Mesenchymal stem cell (in vitro differentiated cells and primary cell): ENCODE data around the gene CHD8.

Source experiments
- DNase-seq: peaks from one replicate; pipeline ENCODE4 v3.0.0-alpha.2; 2013
- H2AFZ ChIP-seq: one replicate; pipeline ENCODE4 v1.6.1; 2013; ENCODE audit warnings: low read depth, mild to moderate bottlenecking, control low read depth, inconsistent platforms, low read length, moderate library complexity
- H2AK5ac ChIP-seq: 2 replicates; pipeline ENCODE4 v1.6.1; 2013; ENCODE audit warnings: low read length, moderate library complexity, mild to moderate bottlenecking, inconsistent platforms; ENCODE audit not compliant: severe bottlenecking
- H2BK120ac ChIP-seq: one replicate; pipeline ENCODE4 v1.6.1; 2013; ENCODE audit warnings: low read depth, mild to moderate bottlenecking, inconsistent platforms, low read length, moderate library complexity
- H2BK12ac ChIP-seq, 2 experiments: one replicate each; pipeline ENCODE4 v1.6.1; 2013; ENCODE audit warnings: inconsistent platforms in 2 of 2, low read length in 2 of 2, mild to moderate bottlenecking in 2 of 2, moderate library complexity in 2 of 2, control low read depth in 1 of 2
- H2BK15ac ChIP-seq: one replicate; pipeline ENCODE4 v1.6.1; 2013; ENCODE audit warnings: mild to moderate bottlenecking, low read depth, inconsistent platforms; ENCODE audit not compliant: poor library complexity, severe bottlenecking
- H2BK5ac ChIP-seq: 2 replicates; pipeline ENCODE4 v1.6.1; 2013; ENCODE audit warnings: low read depth, mild to moderate bottlenecking, low read length, control low read depth, inconsistent platforms; ENCODE audit not compliant: poor library complexity, severe bottlenecking
- H3K14ac ChIP-seq, 2 experiments: one replicate each; pipeline ENCODE4 v1.6.1; 2013; ENCODE audit warnings: inconsistent platforms in 2 of 2, low read length in 2 of 2, control low read depth in 1 of 2, mild to moderate bottlenecking in 1 of 2, moderate library complexity in 1 of 2
- H3K18ac ChIP-seq, 2 experiments: one replicate each; pipeline ENCODE4 v1.6.1; 2013; ENCODE audit warnings: inconsistent platforms in 2 of 2, low read length in 2 of 2, control low read depth in 1 of 2, low read depth in 1 of 2, mild to moderate bottlenecking in 1 of 2
- H3K23ac ChIP-seq, 2 experiments: one replicate each; pipeline ENCODE4 v1.6.1; 2013; ENCODE audit warnings: inconsistent platforms in 2 of 2, low read length in 2 of 2, mild to moderate bottlenecking in 2 of 2, moderate library complexity in 2 of 2, control low read depth in 1 of 2
- H3K27ac ChIP-seq: 2 replicates; pipeline ENCODE4 v1.5.1; 2013; ENCODE audit warnings: mild to moderate bottlenecking, moderate library complexity, low read length, control low read depth, inconsistent platforms; ENCODE audit not compliant: poor library complexity, severe bottlenecking
- H3K27me3 ChIP-seq, 2 experiments: 2 replicates each; pipeline versions ENCODE4 v1.6.1 to v1.7.0; 2013; ENCODE audit warnings: low read length in 2 of 2, mild to moderate bottlenecking in 2 of 2, moderate library complexity in 2 of 2, control low read depth in 1 of 2, inconsistent platforms in 1 of 2; ENCODE audit not compliant: control insufficient read depth in 1 of 2, insufficient read depth in 1 of 2
- H3K36me3 ChIP-seq, 2 experiments: 2 replicates each; pipeline versions ENCODE4 v1.6.1 to v1.7.0; 2013; ENCODE audit warnings: low read length in 2 of 2, control low read depth in 1 of 2, inconsistent platforms in 1 of 2, low read depth in 1 of 2, mild to moderate bottlenecking in 1 of 2; ENCODE audit not compliant: insufficient read depth in 2 of 2, control insufficient read depth in 1 of 2
- H3K4ac ChIP-seq, 2 experiments: one replicate each; pipeline ENCODE4 v1.6.1; 2013; ENCODE audit warnings: inconsistent platforms in 2 of 2, low read length in 2 of 2, mild to moderate bottlenecking in 2 of 2, moderate library complexity in 2 of 2, control low read depth in 1 of 2, low read depth in 1 of 2
- H3K4me1 ChIP-seq: 2 replicates; pipeline ENCODE4 v1.6.1; 2013; ENCODE audit warnings: low read depth, low read length, control low read depth; ENCODE audit not compliant: control insufficient read depth, insufficient read depth
- H3K4me2 ChIP-seq: 2 replicates; pipeline ENCODE4 v1.6.1; 2013; ENCODE audit warnings: low read length, mild to moderate bottlenecking, inconsistent platforms; ENCODE audit not compliant: poor library complexity, severe bottlenecking
- H3K4me3 ChIP-seq, 2 experiments: 2 replicates each; pipeline versions ENCODE4 v1.5.1 to v1.7.0; 2013; ENCODE audit warnings: low read length in 2 of 2, mild to moderate bottlenecking in 2 of 2, control low read depth in 1 of 2, low read depth in 1 of 2; ENCODE audit not compliant: insufficient read depth in 1 of 2
- H3K79me1 ChIP-seq: replicated peaks from 2 replicates; pipeline ENCODE4 v1.6.1; 2013; ENCODE audit warnings: mild to moderate bottlenecking, control low read depth, low read length, inconsistent platforms; ENCODE audit not compliant: poor library complexity, severe bottlenecking
- H3K9ac ChIP-seq: 2 replicates; pipeline ENCODE4 v1.7.0; 2013; ENCODE audit warnings: mild to moderate bottlenecking, low read length, moderate library complexity
- H3K9me3 ChIP-seq: 2 replicates; pipeline ENCODE4 v1.7.0; 2013; ENCODE audit warnings: mild to moderate bottlenecking, low read length; ENCODE audit not compliant: control insufficient read depth
- H4K8ac ChIP-seq: one replicate; pipeline ENCODE4 v1.6.1; 2013; ENCODE audit warnings: inconsistent platforms, mild to moderate bottlenecking, low read length, moderate library complexity
- H4K91ac ChIP-seq: one replicate; pipeline ENCODE4 v1.6.1; 2013; ENCODE audit warnings: mild to moderate bottlenecking, low read length, inconsistent platforms
- WGBS: methylation state at CpG from one replicate; pipeline ENCODE4 v1.1.7; 2013; ENCODE audit warnings: mixed read lengths; 5-methylcytosine and 5-hydroxymethylcytosine counted together

The CHD8 gene

DNA sequence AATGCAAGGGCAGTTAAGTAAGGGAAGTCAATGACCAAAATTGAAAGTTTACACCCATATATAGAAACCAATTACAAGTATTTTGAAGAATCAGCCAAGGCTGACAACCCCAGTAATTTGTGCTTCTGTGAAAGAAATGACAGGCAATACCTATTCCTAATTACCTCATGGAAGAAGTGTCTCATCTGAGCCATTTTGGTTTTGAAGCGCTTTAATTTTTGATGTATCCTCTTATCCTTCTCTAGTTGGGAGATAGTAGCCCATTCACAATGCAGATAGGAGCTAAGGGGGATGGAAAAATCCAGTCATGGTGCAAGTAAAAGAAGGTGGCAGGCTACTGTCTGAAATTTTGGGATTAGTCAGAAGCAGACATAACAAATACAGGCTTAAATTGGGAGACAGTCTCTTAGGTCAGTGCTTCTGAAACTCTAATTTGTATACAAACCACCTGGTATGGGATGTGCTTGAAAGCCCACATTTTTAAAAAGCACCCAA is 41.7 kb downstream of the CHD8 start:
- Histone ChIP-seq H2AFZ (no peak overlapping the region), H3K9ac (no peak overlapping the region), H2BK15ac (no peak overlapping the region), H3K4me2 (no peak overlapping the region), H4K91ac (no peak overlapping the region), H2BK12ac (no peak overlapping the region), H3K18ac (no peak overlapping the region), H3K23ac (no peak overlapping the region), H3K4me1 (no peaks in the 10 kb centered on the region), H3K4me3 (no peak overlapping the region), H3K14ac (no peak overlapping the region), H3K36me3 (peaks cover 32 to 84% of the 10 kb centered on the region in 2 experiments), H3K79me1 (peaks cover 21% of the 10 kb centered on the region), H3K9me3 (no peaks in the 10 kb centered on the region), H3K27me3 (no peaks in the 10 kb centered on the region), H3K27ac (no peak overlapping the region), H4K8ac (no peak overlapping the region), H2BK5ac (no peak overlapping the region), H3K4ac (no peak overlapping the region), H2AK5ac (no peak overlapping the region), H2BK120ac (no peak overlapping the region)
- WGBS = no CpG with 5 or more reads among the region's 1 CpG
- no peak for DNase-seq

DNA sequence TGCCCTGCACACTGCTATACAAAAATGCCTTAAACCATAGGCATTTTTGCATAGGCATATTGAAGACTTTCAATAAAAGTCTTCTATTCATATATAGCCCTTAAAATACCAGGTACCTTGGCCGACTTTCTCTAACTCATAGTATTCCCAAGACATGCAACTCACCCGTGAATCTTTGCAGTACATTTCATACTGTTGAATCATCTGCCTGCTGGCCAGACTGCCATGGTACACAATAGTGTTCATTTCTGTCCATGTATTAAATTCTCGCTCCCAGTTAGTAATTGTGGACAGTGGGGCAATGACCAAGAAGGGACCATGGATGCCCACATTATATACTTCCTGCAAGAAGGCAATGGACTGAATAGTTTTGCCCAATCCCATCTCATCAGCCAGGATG is 47.8 kb downstream of the CHD8 start:
- H2BK15ac ChIP-seq = no peak overlapping the region
- peaks cover 30 to 97% of the 10 kb centered on the region in 2 experiments for H3K36me3 ChIP-seq
- H3K4me3 ChIP-seq = no peak overlapping the region
- no peak overlapping the region for H2BK120ac ChIP-seq
- no peak overlapping the region for H3K4me2 ChIP-seq
- H3K14ac ChIP-seq = no peak overlapping the region
- no peak overlapping the region for H3K27ac ChIP-seq
- no peak overlapping the region for H2AFZ ChIP-seq
- no peak overlapping the region for H3K4ac ChIP-seq
- no peak overlapping the region for H4K91ac ChIP-seq
- peak; percentile 48 for DNase-seq
- no peaks in the 10 kb centered on the region for H3K27me3 ChIP-seq
- H3K4me1 ChIP-seq = no peaks in the 10 kb centered on the region
- peaks cover 17% of the 10 kb centered on the region for H3K79me1 ChIP-seq
- no peak overlapping the region for H2BK5ac ChIP-seq
- no peaks in the 10 kb centered on the region for H3K9me3 ChIP-seq
- no peak overlapping the region for H3K9ac ChIP-seq
- H4K8ac ChIP-seq = no peak overlapping the region
- WGBS = 54% methylated on average over 3 of the region's 3 CpGs
- H3K18ac ChIP-seq = no peak overlapping the region
- H3K23ac ChIP-seq = no peak overlapping the region
- H2AK5ac ChIP-seq = no peak overlapping the region
- no peak overlapping the region for H2BK12ac ChIP-seq

DNA sequence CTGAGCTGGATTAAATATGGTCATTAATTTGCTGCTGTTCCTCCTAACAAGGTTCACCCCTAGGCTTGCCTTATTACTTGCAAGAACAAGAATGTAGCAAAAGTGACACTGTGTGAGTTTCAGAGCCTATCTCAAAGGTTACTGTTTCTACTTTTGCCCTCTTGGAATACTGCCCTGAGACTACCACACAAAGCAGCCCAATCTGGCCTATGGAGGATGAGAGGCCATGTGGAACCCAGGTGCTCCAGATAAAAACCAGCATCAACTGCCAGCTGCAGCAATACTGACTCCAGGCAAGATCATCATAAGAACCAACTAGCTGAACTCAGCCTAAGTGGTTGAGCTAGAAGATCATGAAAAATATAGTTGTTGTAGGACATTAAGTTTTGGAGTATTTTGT is 49.7 kb downstream of the CHD8 start:
- DNase-seq = no peak
- Histone ChIP-seq H2BK15ac (no peak overlapping the region), H3K36me3 (peaks cover 32 to 97% of the 10 kb centered on the region in 2 experiments), H2AK5ac (no peak overlapping the region), H2BK5ac (no peak overlapping the region), H4K8ac (no peak overlapping the region), H4K91ac (no peak overlapping the region), H2AFZ (no peak overlapping the region), H3K4me2 (no peak overlapping the region), H2BK120ac (no peak overlapping the region), H3K4ac (no peak overlapping the region), H3K14ac (no peak overlapping the region), H3K9me3 (no peaks in the 10 kb centered on the region), H3K27me3 (no peaks in the 10 kb centered on the region), H3K4me1 (no peaks in the 10 kb centered on the region), H3K4me3 (no peak overlapping the region), H2BK12ac (no peak overlapping the region), H3K79me1 (peaks cover 17% of the 10 kb centered on the region), H3K27ac (no peak overlapping the region), H3K9ac (no peak overlapping the region), H3K23ac (no peak overlapping the region), H3K18ac (no peak overlapping the region)

DNA sequence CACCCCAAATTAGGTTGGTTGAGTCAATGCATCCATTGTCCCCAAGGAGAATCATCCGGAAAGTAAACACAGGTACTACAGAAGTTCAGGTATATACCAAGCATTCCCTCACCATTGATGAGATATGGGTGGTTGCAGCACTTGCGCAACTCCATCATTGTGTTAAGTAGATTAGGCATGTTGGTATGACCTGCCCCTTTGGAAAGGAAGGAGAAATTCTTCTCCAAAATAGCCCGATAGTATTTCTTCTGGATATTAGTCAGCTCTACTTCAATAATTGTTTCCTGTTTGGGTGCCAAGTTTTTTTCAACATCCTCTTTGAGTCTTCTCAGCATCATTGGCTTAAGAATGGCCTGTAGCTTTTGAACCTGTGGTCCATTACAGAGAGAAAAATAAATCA is 50.8 kb downstream of the CHD8 start:
- no peak overlapping the region for H4K91ac ChIP-seq
- H3K4me2 ChIP-seq = no peak overlapping the region
- no peak overlapping the region for H3K27ac ChIP-seq
- H2BK120ac ChIP-seq = no peak overlapping the region
- no peak overlapping the region for H3K9ac ChIP-seq
- H4K8ac ChIP-seq = no peak overlapping the region
- no peak overlapping the region for H3K4me3 ChIP-seq
- no peak overlapping the region for H3K4ac ChIP-seq
- H2AFZ ChIP-seq = no peak overlapping the region
- no peak overlapping the region for H3K23ac ChIP-seq
- H3K36me3 ChIP-seq = peaks cover 36 to 97% of the 10 kb centered on the region in 2 experiments
- H3K9me3 ChIP-seq = no peaks in the 10 kb centered on the region
- H3K14ac ChIP-seq = no peak overlapping the region
- H2BK12ac ChIP-seq = no peak overlapping the region
- H3K4me1 ChIP-seq = no peaks in the 10 kb centered on the region
- 100% methylated on average over 1 of the region's 3 CpGs for WGBS
- H3K79me1 ChIP-seq = peaks cover 18% of the 10 kb centered on the region
- no peaks in the 10 kb centered on the region for H3K27me3 ChIP-seq
- no peak for DNase-seq
- H2BK15ac ChIP-seq = no peak overlapping the region
- no peak overlapping the region for H3K18ac ChIP-seq
- no peak overlapping the region for H2AK5ac ChIP-seq
- no peak overlapping the region for H2BK5ac ChIP-seq
